Subcutaneous abdominal adipose tissue (tissue), 5 donors: ENCODE measurements around the gene KCTD11.

Experiments used
- H3K27ac ChIP-seq: one replicate; pipeline ENCODE4 v1.7.0; 2013; ENCODE audit warnings: low read depth, mild to moderate bottlenecking, inconsistent platforms, low read length, moderate library complexity
- H3K27me3 ChIP-seq, 5 donors: one replicate each; pipeline ENCODE4 v1.7.0; 2013; ENCODE audit warnings: low read length in 5 of 5, inconsistent platforms in 1 of 5; ENCODE audit not compliant: control insufficient read depth in 5 of 5, insufficient read depth in 4 of 5
- H3K36me3 ChIP-seq, 5 donors: one replicate each; pipeline ENCODE4 v1.7.0; 2013; ENCODE audit warnings: low read length in 5 of 5; ENCODE audit not compliant: control insufficient read depth in 5 of 5, insufficient read depth in 5 of 5
- H3K4me1 ChIP-seq, 5 donors: one replicate each; pipeline ENCODE4 v1.7.0; 2013; ENCODE audit warnings: low read length in 5 of 5, mild to moderate bottlenecking in 3 of 5, moderate library complexity in 1 of 5; ENCODE audit not compliant: control insufficient read depth in 5 of 5, insufficient read depth in 5 of 5
- H3K4me3 ChIP-seq, 5 donors: one replicate each; pipeline ENCODE4 v1.7.0; 2013; ENCODE audit warnings: low read length in 5 of 5, low read depth in 1 of 5
- H3K9ac ChIP-seq, 5 donors: one replicate each; pipeline ENCODE4 v1.7.0; 2013; ENCODE audit warnings: low read length in 5 of 5, mild to moderate bottlenecking in 4 of 5, moderate library complexity in 3 of 5
- H3K9me3 ChIP-seq, 5 donors: one replicate each; pipeline ENCODE4 v1.7.0; 2013; ENCODE audit warnings: low read length in 5 of 5; ENCODE audit not compliant: control insufficient read depth in 5 of 5
- donor health status: healthy.
- donor health status: healthy.
- donor health status: healthy.
- donor health status: healthy.
- donor health status: healthy.

The KCTD11 gene

DNA sequence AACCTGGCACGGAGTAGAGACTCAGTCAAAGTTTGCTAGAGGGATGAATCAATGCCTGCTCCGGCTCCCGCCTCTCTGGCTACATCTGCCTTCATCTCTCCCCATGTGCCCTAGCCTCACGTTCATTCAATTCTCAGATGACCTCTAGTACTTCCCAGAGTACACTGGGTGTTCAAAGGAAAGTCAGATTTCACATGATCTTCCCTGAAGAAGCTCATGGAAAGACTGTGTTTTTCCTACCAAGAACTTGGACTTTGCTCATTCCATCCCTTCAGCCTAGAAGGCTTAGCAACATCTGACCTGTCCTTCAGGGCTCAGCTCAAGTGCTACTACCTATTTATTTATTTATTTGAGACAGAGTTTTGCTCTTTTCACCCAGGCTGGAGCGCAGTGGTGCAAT, 17.9 kb downstream of the KCTD11 start:
- Histone ChIP-seq H3K4me3 (no peak overlapping the region), H3K9me3 (no peaks in the 10 kb centered on the region), H3K36me3 (no peaks in the 10 kb centered on the region), H3K27me3 (peaks cover 0 to 3% (median 0%) of the 10 kb centered on the region in 5 donors), H3K27ac (no peak overlapping the region), H3K4me1 (no peaks in the 10 kb centered on the region), H3K9ac (no peak overlapping the region)

DNA sequence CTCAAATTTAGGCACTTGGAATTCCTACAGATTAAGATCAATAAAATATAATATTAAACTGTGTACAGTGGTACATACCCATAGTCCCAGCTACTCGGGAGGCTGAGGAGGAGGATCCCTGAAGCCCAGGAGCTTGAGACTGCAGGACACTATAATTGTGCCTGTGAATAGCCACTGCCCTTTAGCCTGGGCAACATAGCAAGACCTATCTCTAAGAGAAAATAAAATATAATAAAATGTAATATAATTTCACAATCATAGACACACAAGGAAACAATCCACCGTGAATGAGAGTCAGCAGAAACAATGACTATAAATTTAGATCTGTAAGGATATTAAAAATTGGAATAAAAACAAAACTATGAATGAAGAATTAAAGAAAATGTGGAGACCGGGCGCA, 18.9 kb downstream of the KCTD11 start:
- no peaks in the 10 kb centered on the region for H3K4me1 ChIP-seq
- no peaks in the 10 kb centered on the region for H3K9me3 ChIP-seq
- H3K9ac ChIP-seq, result no peak overlapping the region
- no peak overlapping the region for H3K4me3 ChIP-seq
- no peaks in the 10 kb centered on the region for H3K36me3 ChIP-seq
- H3K27me3 ChIP-seq, result peaks cover 0 to 3% (median 0%) of the 10 kb centered on the region in 5 donors
- no peak overlapping the region for H3K27ac ChIP-seq

DNA sequence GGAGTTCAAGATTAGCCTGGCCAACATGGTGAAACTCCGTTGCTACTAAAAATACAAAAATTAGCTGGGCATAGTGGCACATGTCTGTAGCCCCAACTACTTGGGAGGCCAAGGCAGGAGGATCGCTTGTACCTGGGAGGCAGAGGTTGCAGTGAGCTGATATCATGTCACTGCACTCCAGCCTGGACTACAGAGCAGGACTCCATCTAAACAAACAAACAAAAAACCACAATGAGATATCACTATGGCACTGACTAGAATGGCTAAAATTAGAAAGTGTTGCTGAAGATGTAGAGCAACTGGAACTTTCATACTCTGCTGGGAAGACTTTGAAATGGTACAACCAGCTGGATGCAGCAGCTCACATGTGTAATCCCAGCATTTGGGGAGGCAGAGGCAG, 22.4 kb downstream of the KCTD11 start:
- Histone ChIP-seq H3K27ac (no peak overlapping the region), H3K4me1 (no peaks in the 10 kb centered on the region), H3K9ac (no peak overlapping the region), H3K36me3 (no peaks in the 10 kb centered on the region), H3K9me3 (peaks cover 0 to 3% (median 0%) of the 10 kb centered on the region in 5 donors), H3K27me3 (peaks cover 0 to 2% (median 0%) of the 10 kb centered on the region in 5 donors), H3K4me3 (no peak overlapping the region)

DNA sequence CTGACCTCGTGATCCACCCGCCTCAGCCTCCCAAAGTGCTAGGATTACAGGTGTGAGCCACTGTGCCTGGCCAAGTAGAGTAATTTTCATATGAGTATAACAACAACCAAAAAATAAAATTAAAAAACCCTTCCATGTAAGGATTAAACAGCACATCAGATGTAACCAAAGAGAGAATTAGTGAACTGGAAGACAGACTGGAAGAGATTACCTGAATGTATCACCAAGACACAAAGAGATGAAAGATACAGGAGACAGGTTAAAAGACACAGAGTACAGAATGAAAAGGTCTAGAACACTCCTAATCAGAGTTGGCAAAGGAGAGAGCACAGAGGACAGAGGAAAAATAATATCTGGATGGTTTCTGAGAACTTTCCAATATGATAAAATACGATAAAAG, 27.2 kb downstream of the KCTD11 start:
- Histone ChIP-seq H3K27ac (no peak overlapping the region), H3K27me3 (peaks cover 17 to 32% (median 24%) of the 10 kb centered on the region in 5 donors), H3K9ac (no peak overlapping the region), H3K9me3 (peaks cover 0 to 3% (median 0%) of the 10 kb centered on the region in 5 donors), H3K4me1 (peaks cover 4 to 32% (median 26%) of the 10 kb centered on the region in 5 donors), H3K36me3 (no peaks in the 10 kb centered on the region), H3K4me3 (no peak overlapping the region)

DNA sequence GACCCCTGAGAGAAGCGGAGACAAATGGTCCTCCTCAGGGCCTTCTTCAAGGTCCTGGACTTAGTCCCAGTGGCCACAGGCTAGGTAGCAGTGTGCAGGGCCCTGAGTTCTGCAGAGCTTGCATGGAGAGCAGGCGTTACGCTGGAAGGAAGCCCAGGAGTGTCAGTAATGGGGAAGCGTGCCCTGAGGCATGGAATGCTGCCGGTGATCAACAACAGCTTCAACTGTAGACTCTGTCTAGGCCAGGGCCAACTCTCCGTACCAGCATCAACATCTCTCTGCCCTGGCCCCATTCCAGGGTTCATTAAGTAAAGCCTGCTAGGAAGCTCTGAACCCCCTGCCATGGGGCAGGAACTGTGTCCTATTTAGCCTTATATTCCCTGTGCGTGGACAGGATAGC, 28.4 kb downstream of the KCTD11 start:
- H3K36me3 ChIP-seq, result no peaks in the 10 kb centered on the region
- H3K9ac ChIP-seq, result peak overlapping the region in 3 of 5 donors; percentile 35 to 81 (median 57)
- H3K4me3 ChIP-seq, result peak overlapping the region; percentile 54 to 64 (median 59)
- H3K4me1 ChIP-seq, result peaks cover 4 to 35% (median 30%) of the 10 kb centered on the region in 5 donors
- peaks cover 0 to 3% (median 0%) of the 10 kb centered on the region in 5 donors for H3K9me3 ChIP-seq
- H3K27me3 ChIP-seq, result peaks cover 17 to 36% (median 24%) of the 10 kb centered on the region in 5 donors
- no peak overlapping the region for H3K27ac ChIP-seq

DNA sequence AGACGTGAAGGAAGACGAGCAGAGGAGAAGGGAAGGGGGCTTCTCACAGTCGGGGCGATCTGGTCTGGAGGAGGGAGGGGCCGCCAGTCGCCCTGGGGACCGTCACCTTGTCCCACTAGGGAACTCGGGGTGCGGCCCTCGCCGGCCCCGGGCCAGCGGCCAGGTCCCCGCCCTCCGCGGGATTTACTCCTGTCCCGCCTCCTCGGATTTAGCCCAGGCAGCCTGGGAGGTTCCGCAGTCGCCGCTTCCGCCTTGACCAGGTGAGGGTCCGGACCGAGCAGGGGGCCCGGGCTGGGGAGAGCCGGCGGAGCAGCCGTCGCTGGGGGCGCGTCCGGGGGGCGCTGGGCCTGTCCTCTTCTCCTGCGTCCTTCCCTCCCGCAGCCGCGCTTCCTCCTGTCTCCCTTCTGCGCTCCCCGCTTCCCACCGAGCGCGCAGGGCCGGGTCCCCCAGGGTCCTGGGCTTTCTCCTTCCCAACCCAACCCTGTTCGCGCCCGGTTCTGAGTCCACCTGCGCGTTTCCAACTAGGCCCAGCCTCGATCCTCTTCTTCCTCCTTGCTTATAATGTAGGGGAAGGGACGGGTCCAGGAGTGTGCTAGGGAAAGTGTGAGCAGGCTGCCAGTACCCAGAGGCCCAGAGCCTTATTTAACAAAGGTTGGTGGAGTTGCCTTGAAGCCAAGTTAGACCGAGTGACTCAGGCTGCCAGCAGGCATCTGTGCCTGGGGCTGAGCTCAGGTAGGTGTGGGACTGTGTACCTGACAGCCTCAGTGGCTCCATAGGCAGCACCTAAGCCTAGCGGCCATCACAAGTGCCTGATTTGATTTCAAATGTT, 29.1 kb downstream of the KCTD11 start, which contains the start of gene TNK1:
Gene TNK1 (plus strand): TSS at position 235 of the 829 bp plus-strand sequence. CDS start 1,838 bp downstream, outside the sequence.
- Histone ChIP-seq H3K36me3 (no peaks in the 10 kb centered on the region), H3K27me3 (peaks cover 17 to 36% (median 24%) of the 10 kb centered on the region in 5 donors), H3K27ac (no peak within 1 kb of the TSS), H3K9me3 (peaks cover 0 to 3% (median 0%) of the 10 kb centered on the region in 5 donors), H3K9ac (peak within 1 kb of the TSS in 4 of 5 donors; percentile 26 to 81 (median 46)), H3K4me1 (peaks cover 4 to 35% (median 30%) of the 10 kb centered on the region in 5 donors), H3K4me3 (peak within 1 kb of the TSS; percentile 54 to 64 (median 59))

DNA sequence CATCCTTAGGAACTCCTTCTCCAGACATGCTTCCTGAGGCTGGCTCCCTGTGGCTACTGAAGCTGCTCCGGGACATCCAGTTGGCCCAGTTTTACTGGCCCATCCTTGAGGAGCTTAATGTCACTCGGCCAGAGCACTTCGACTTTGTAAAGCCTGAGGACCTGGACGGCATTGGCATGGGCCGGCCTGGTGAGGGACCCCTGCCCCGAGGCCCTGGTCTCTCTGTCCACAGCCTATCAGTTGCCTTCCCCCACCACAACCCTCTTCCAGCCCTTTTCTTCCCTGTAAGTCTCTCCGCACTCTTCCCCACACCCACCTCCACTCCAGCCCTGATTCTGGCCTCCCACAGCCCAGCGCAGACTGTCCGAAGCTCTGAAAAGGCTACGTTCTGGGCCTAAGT, 30.9 kb downstream of the KCTD11 start:
- Histone ChIP-seq H3K27me3 (peaks cover 17 to 36% (median 24%) of the 10 kb centered on the region in 5 donors), H3K4me1 (peaks cover 4 to 35% (median 30%) of the 10 kb centered on the region in 5 donors), H3K9ac (no peak overlapping the region), H3K9me3 (peaks cover 0 to 3% (median 0%) of the 10 kb centered on the region in 5 donors), H3K27ac (no peak overlapping the region), H3K4me3 (no peak overlapping the region), H3K36me3 (peaks cover 0 to 6% (median 2%) of the 10 kb centered on the region in 5 donors)

DNA sequence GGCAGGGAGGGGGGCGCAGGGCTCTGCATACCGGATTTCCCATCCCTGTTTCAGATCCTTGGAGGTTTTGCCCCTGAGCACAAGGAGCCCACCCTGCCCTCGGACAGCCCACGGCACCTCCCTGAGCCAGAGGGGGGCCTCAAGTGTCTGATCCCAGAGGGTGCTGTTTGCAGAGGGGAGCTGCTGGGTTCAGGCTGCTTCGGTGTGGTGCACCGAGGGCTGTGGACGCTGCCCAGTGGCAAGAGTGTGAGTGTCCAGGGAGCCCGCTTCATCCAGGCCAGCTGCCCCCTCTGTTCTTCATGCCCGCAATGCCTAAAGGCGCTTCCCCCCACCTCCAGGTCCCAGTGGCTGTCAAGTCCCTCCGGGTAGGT, 31.4 kb downstream of the KCTD11 start:
- H3K27me3 ChIP-seq, result peaks cover 17 to 36% (median 24%) of the 10 kb centered on the region in 5 donors
- H3K9ac ChIP-seq, result peak overlapping the region in 3 of 5 donors; percentile 23 to 30 (median 24)
- peaks cover 0 to 10% (median 6%) of the 10 kb centered on the region in 5 donors for H3K36me3 ChIP-seq
- H3K9me3 ChIP-seq, result peaks cover 0 to 3% (median 0%) of the 10 kb centered on the region in 5 donors
- peaks cover 4 to 35% (median 30%) of the 10 kb centered on the region in 5 donors for H3K4me1 ChIP-seq
- peak overlapping the region in 4 of 5 donors; percentile 47 to 65 (median 50) for H3K4me3 ChIP-seq
- no peak overlapping the region for H3K27ac ChIP-seq

DNA sequence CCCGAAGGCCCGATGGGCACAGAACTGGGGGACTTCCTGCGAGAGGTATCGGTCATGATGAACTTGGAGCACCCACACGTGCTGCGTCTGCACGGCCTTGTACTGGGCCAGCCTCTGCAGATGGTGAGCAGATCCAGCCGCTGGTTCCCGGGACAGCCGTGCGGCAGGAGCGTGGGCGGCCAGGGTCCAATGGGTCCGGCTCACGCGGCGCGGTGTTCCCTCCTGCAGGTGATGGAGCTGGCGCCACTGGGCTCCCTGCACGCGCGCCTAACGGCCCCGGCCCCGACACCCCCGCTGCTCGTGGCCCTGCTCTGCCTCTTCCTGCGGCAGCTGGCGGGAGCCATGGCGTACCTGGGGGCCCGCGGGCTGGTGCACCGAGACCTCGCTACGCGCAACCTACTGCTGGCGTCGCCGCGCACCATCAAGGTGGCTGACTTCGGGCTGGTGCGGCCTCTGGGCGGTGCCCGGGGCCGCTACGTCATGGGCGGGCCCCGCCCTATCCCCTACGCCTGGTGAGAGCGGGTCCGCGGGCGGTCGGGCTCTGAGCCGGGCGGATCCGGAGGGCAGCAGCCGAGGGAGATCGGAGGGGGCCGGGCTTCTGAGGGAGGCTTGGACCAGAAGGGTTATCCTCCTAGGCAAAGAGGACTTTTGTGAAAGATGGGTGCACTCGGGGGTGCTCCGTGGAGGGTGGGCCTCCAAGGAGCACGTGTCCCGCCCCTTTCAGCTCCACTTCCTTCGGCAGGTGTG, 32.0 kb downstream of the KCTD11 start:
- peaks cover 0 to 3% (median 0%) of the 10 kb centered on the region in 5 donors for H3K9me3 ChIP-seq
- H3K36me3 ChIP-seq, result peaks cover 0 to 15% (median 12%) of the 10 kb centered on the region in 5 donors
- H3K27ac ChIP-seq, result no peak overlapping the region
- peak overlapping the region in 3 of 5 donors; percentile 23 to 30 (median 24) for H3K9ac ChIP-seq
- H3K27me3 ChIP-seq, result peaks cover 17 to 36% (median 24%) of the 10 kb centered on the region in 5 donors
- peak overlapping the region in 4 of 5 donors; percentile 47 to 65 (median 50) for H3K4me3 ChIP-seq
- peaks cover 4 to 35% (median 30%) of the 10 kb centered on the region in 5 donors for H3K4me1 ChIP-seq
